ENCODE data around the gene RPL31.

RPL31 gene

GRCh38 chr2:100968146-100969145 is 33.6 kb upstream of the RPL31 start:
- no peak for ATAC-seq
- TF ChIP-seq ARNTL (CRISPR knock-in tag; IDR thresholded peaks at IDR 0.05; ENCODE audit: borderline replicate concordance, low read depth) (no peak), CSRNP3 (CRISPR knock-in tag; IDR thresholded peaks at IDR 0.05) (no peak), OSR1 (CRISPR knock-in tag; IDR thresholded peaks at IDR 0.05) (no peak), GLIS3 (CRISPR knock-in tag; IDR thresholded peaks at IDR 0.05) (no peak), CREB5 (CRISPR knock-in tag; IDR thresholded peaks at IDR 0.05; ENCODE audit: low read depth) (no peak), RARB (CRISPR knock-in tag; IDR thresholded peaks at IDR 0.05) (no peak), TSHZ2 (CRISPR knock-in tag; IDR thresholded peaks at IDR 0.05) (no peak), BACH2 (CRISPR knock-in tag; IDR thresholded peaks at IDR 0.05; ENCODE audit: borderline replicate concordance) (no peak), ESRRG (CRISPR knock-in tag; IDR thresholded peaks at IDR 0.05) (no peak), TCF4 (CRISPR knock-in tag; IDR thresholded peaks at IDR 0.05; ENCODE audit: borderline replicate concordance) (no peak), ZFP3 (CRISPR knock-in tag; IDR thresholded peaks at IDR 0.05) (no peak), TOX (CRISPR knock-in tag; IDR thresholded peaks at IDR 0.05; ENCODE audit: borderline replicate concordance) (no peak), PATZ1 (CRISPR knock-in tag; IDR thresholded peaks at IDR 0.05; ENCODE audit: borderline replicate concordance) (no peak), ISL1 (CRISPR knock-in tag; IDR thresholded peaks at IDR 0.05) (no peak), SNAI2 (CRISPR knock-in tag; IDR thresholded peaks at IDR 0.05) (no peak), PPARA (CRISPR knock-in tag; IDR thresholded peaks at IDR 0.05; ENCODE audit: borderline replicate concordance) (no peak), POU6F1 (CRISPR knock-in tag; IDR thresholded peaks at IDR 0.05; ENCODE audit: borderline replicate concordance, low read depth) (no peak), CSDC2 (CRISPR knock-in tag; IDR thresholded peaks at IDR 0.05) (no peak), ZNF70 (CRISPR knock-in tag; IDR thresholded peaks at IDR 0.05) (no peak)

- no peak for TF ChIP-seq RARB (CRISPR knock-in tag; IDR thresholded peaks at IDR 0.05)
- no peak for TF ChIP-seq GLIS3 (CRISPR knock-in tag; IDR thresholded peaks at IDR 0.05)
- TF ChIP-seq OSR1 (CRISPR knock-in tag; IDR thresholded peaks at IDR 0.05) = no peak
- TF ChIP-seq BACH2 (CRISPR knock-in tag; IDR thresholded peaks at IDR 0.05; ENCODE audit: borderline replicate concordance) = no peak
- no peak for TF ChIP-seq SNAI2 (CRISPR knock-in tag; IDR thresholded peaks at IDR 0.05)
- TF ChIP-seq ARNTL (CRISPR knock-in tag; IDR thresholded peaks at IDR 0.05; ENCODE audit: borderline replicate concordance, low read depth) = no peak
- TF ChIP-seq ZFP30 (CRISPR knock-in tag; IDR thresholded peaks at IDR 0.05) = no peak
- TF ChIP-seq ZNF565 (CRISPR knock-in tag; conservative IDR thresholded peaks at IDR 0.05; ENCODE audit: low read depth) = no peak
- no peak for TF ChIP-seq TOX (CRISPR knock-in tag; IDR thresholded peaks at IDR 0.05; ENCODE audit: borderline replicate concordance)
- no peak for TF ChIP-seq TCF4 (CRISPR knock-in tag; IDR thresholded peaks at IDR 0.05; ENCODE audit: borderline replicate concordance)
- no peak for TF ChIP-seq TSHZ2 (CRISPR knock-in tag; IDR thresholded peaks at IDR 0.05)
- TF ChIP-seq CSRNP3 (CRISPR knock-in tag; IDR thresholded peaks at IDR 0.05) = no peak
- no peak for ATAC-seq
Measured at GRCh38 chr2:100969998-100970397, 32.1 kb upstream of the RPL31 start.

Measured in SK-N-SH treated with all-trans-retinoic acid at 6 μM for 48 hours (cell line).